HG02840 (cell line): Measurements from ENCODE around the gene GALNT16.
"Not testable (repeated sequence)": the region's sequence is repeated elsewhere in the genome, so short reads cannot be mapped to it uniquely, and the experiment has no call there.

Experiments
- ATAC-seq: cut with Tn5 transposase; IDR thresholded peaks from one replicate; pipeline ENCODE4 v1.9.1; 2021; ENCODE audit warnings: mild to moderate bottlenecking, moderate library complexity, moderate number of reproducible peaks; ENCODE audit not compliant: unreplicated experiment, low FRiP score

Gene GALNT16

GRCh38 chr14:69357544-69358200 is 97.7 kb downstream of the GALNT16 start:
- no peak for ATAC-seq

GRCh38 chr14:69358233-69358963 is 98.4 kb downstream of the GALNT16 start:
- no peak for ATAC-seq

- ATAC-seq, result no peak
Observed at GRCh38 chr14:69358966-69359365, 99.0 kb downstream of the GALNT16 start.

- no peak for ATAC-seq
Observed at GRCh38 chr14:69360438-69361108, 100.6 kb downstream of the GALNT16 start.

- ATAC-seq, result no peak
Observed at GRCh38 chr14:69363055-69363454, 103.1 kb downstream of the GALNT16 start.

- no peak for ATAC-seq
Observed at GRCh38 chr14:69363964-69364363, 104.0 kb downstream of the GALNT16 start.

GRCh38 chr14:69364378-69364777 is 104.4 kb downstream of the GALNT16 start:
- no peak for ATAC-seq

GRCh38 chr14:69366069-69366468 is 106.1 kb downstream of the GALNT16 start:
- ATAC-seq, result no peak

- no peak for ATAC-seq
Observed at GRCh38 chr14:69366761-69367160, 106.8 kb downstream of the GALNT16 start.

GRCh38 chr14:69368381-69368780 is 108.4 kb downstream of the GALNT16 start:
- no peak for ATAC-seq

- no peak for ATAC-seq
Observed at GRCh38 chr14:69370061-69370460, 110.1 kb downstream of the GALNT16 start.

GRCh38 chr14:69372146-69372545 is 112.2 kb downstream of the GALNT16 start:
- no peak for ATAC-seq

GRCh38 chr14:69373104-69373503 is 113.1 kb downstream of the GALNT16 start:
- no peak for ATAC-seq

- ATAC-seq, result no peak
Observed at GRCh38 chr14:69374235-69374634, 114.3 kb downstream of the GALNT16 start.

- ATAC-seq, result no peak
Observed at GRCh38 chr14:69375182-69375581, 115.2 kb downstream of the GALNT16 start.

- no peak for ATAC-seq
Observed at GRCh38 chr14:69375722-69376121, 115.8 kb downstream of the GALNT16 start.

- no peak for ATAC-seq
Observed at GRCh38 chr14:69376439-69376838, 116.5 kb downstream of the GALNT16 start.

GRCh38 chr14:69378274-69378673 is 118.3 kb downstream of the GALNT16 start:
- no peak for ATAC-seq

- ATAC-seq, result no peak
Observed at GRCh38 chr14:69387311-69387710, 127.4 kb downstream of the GALNT16 start.

GRCh38 chr14:69391400-69391799 is 131.4 kb downstream of the GALNT16 start:
- ATAC-seq, result not testable (repeated sequence)

- no peak for ATAC-seq
Observed at GRCh38 chr14:69392481-69392880, 132.5 kb downstream of the GALNT16 start.

GRCh38 chr14:69395929-69396328 is 136.0 kb downstream of the GALNT16 start:
- ATAC-seq, result no peak
